ENCODE measurements around the gene C11orf91. TPM values are rescaled to one million over a fixed set of nuclear protein-coding genes. Genes with fewer than 3 reads are reported as not detected.

The C11orf91 gene
- total RNA-seq, 1 experiment from 2014 or later: not detected

DNA sequence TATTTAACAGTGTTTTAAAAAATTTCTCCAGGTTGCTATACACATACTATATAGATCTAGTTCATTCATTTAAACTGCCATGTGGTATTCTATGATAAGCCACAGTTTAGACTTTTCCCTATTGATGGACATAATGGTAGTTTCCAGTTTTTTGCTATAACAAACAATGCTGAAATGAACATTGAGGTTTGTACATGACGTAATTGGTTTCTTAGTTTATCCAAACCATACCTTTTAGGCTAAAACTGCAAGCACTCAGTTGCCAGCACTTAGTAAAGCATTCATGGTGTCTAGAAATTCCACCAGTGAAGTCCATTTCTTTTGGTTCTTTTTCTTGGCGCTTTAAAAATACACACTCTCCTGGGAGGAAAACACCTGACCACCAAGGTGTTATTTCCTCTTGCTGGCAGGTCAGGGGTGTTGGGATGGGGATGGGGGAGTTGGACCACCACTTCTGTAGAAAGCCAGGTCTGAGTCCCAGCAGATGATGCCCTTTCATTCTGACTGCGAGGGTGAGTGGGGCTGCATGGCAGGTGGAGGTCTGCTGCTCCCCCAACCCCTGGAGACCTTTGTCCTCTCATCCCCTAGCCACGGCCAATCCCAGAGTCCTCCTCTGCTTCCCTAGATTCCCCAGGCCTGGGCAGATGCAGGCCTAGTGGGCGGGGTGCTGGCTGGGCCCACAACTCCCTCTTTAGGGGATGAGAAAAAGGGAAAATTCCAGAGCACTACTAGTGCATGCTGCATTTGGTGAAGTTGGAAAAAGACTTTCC, 41.1 kb downstream of the C11orf91 start:
- BruUV-seq (replicated peaks): no TSS peak
- intact Hi-C loops (cut with micrococcal nuclease; ENCODE audit: unreplicated experiment): no loop called here
- ChIA-PET CTCF (no interaction called here), POLR2A (ENCODE audit: low non-redundant PET) (no interaction called here)
- no peaks in the 10 kb centered on the region for H3K9me3 ChIP-seq (ENCODE audit: low read depth, low read length, poor library complexity, severe bottlenecking)
- no peak for TF ChIP-seq EZH2 (IDR thresholded peaks at IDR 0.05; ENCODE audit: borderline replicate concordance, low read depth, low read length, poor library complexity, severe bottlenecking)
- no peak for TF ChIP-seq CTCF (conservative IDR thresholded peaks at IDR 0.05; ENCODE audit: low read depth, low read length)
- H3K4me3 ChIP-seq (ENCODE audit: low read depth, low read length, poor library complexity, severe bottlenecking): no peak overlapping the region
- no peak overlapping the region for H3K27ac ChIP-seq (ENCODE audit: low read depth, low read length, poor library complexity, severe bottlenecking)
- DNase-seq (ENCODE audit: low spot score): no peak
- peaks cover 10% of the 10 kb centered on the region for H3K4me1 ChIP-seq (ENCODE audit: insufficient read depth, low read length, poor library complexity, severe bottlenecking)
- H3K36me3 ChIP-seq (ENCODE audit: insufficient read depth, low read length, poor library complexity, severe bottlenecking): no peaks in the 10 kb centered on the region
- no peaks in the 10 kb centered on the region for H3K27me3 ChIP-seq (replicated peaks; ENCODE audit: insufficient read depth, low read depth, low read length, poor library complexity)

- POLR2A ChIA-PET (ENCODE audit: low non-redundant PET): no interaction called here
- DNase-seq (ENCODE audit: low spot score): peak; percentile 74
These were observed 42.3 kb downstream of the C11orf91 start for GRCh38 chr11:33658195-33658900.

GRCh38 chr11:33657757-33658156, 42.9 kb downstream of the C11orf91 start:
- no TSS peak for BruUV-seq (replicated peaks)
- TF ChIP-seq CTCF (conservative IDR thresholded peaks at IDR 0.05; ENCODE audit: low read depth, low read length): no peak
- no peak for TF ChIP-seq EZH2 (IDR thresholded peaks at IDR 0.05; ENCODE audit: borderline replicate concordance, low read depth, low read length, poor library complexity, severe bottlenecking)
- Histone ChIP-seq H3K36me3 (ENCODE audit: insufficient read depth, low read length, poor library complexity, severe bottlenecking) (no peaks in the 10 kb centered on the region), H3K9me3 (ENCODE audit: low read depth, low read length, poor library complexity, severe bottlenecking) (no peaks in the 10 kb centered on the region), H3K4me3 (ENCODE audit: low read depth, low read length, poor library complexity, severe bottlenecking) (no peak overlapping the region), H3K27ac (ENCODE audit: low read depth, low read length, poor library complexity, severe bottlenecking) (no peak overlapping the region), H3K27me3 (replicated peaks; ENCODE audit: insufficient read depth, low read depth, low read length, poor library complexity) (no peaks in the 10 kb centered on the region), H3K4me1 (ENCODE audit: insufficient read depth, low read length, poor library complexity, severe bottlenecking) (peaks cover 10% of the 10 kb centered on the region)
- ChIA-PET CTCF (no interaction called here), POLR2A (ENCODE audit: low non-redundant PET) (no interaction called here)
- intact Hi-C loops (cut with micrococcal nuclease; ENCODE audit: unreplicated experiment): no loop called here
- DNase-seq (ENCODE audit: low spot score): peak; percentile 49

More at GRCh38 chr11:33658195-33658900, 42.3 kb downstream of the C11orf91 start:
- no TSS peak for BruUV-seq (replicated peaks)
- intact Hi-C loops (cut with micrococcal nuclease; ENCODE audit: unreplicated experiment): no loop called here
- peaks cover 10% of the 10 kb centered on the region for H3K4me1 ChIP-seq (ENCODE audit: insufficient read depth, low read length, poor library complexity, severe bottlenecking)
- no peaks in the 10 kb centered on the region for H3K27me3 ChIP-seq (replicated peaks; ENCODE audit: insufficient read depth, low read depth, low read length, poor library complexity)
- TF ChIP-seq CTCF (conservative IDR thresholded peaks at IDR 0.05; ENCODE audit: low read depth, low read length) (no peak), EZH2 (IDR thresholded peaks at IDR 0.05; ENCODE audit: borderline replicate concordance, low read depth, low read length, poor library complexity, severe bottlenecking) (no peak)
- H3K36me3 ChIP-seq (ENCODE audit: insufficient read depth, low read length, poor library complexity, severe bottlenecking): no peaks in the 10 kb centered on the region
- no peak overlapping the region for H3K27ac ChIP-seq (ENCODE audit: low read depth, low read length, poor library complexity, severe bottlenecking)
- CTCF ChIA-PET: interaction anchor here (1.0 kb wide), 1 partner anchor 84 kb away, joined by 3 read pairs; no protein-coding TSS in a partner anchor
- H3K4me3 ChIP-seq (ENCODE audit: low read depth, low read length, poor library complexity, severe bottlenecking): no peak overlapping the region
- no peaks in the 10 kb centered on the region for H3K9me3 ChIP-seq (ENCODE audit: low read depth, low read length, poor library complexity, severe bottlenecking)
